ENCODE data around the gene ARHGEF12. TPM values are rescaled to one million over a fixed set of nuclear protein-coding genes. Genes with fewer than 3 reads are reported as not detected.

Gene ARHGEF12
- total RNA-seq, 4 donors from 2014 or later: 99.7 to 135 (median 112) TPM

DNA sequence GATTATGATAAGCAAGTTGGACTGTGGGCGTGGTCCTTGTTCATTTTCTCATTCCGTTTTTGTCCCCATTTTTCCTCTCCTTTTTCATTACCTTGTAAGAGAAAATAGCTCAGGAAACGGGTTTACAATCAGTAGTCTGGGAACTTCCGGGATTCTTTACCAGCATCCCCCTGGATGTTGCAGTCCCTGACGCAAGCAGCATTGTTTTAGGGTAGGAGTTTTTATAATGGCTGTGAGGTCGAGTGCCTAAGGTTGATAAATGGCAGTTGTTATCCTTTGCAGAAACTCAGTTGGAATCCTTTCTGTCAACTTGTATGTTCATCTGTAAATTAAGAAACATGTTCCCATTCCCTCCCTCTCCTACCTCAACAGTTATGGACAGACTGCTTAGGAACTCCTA, 68.3 kb downstream of the ARHGEF12 start:
- no peak for ATAC-seq
- peaks cover 6 to 37% (median 7%) of the 10 kb centered on the region in 3 donors for H3K4me1 ChIP-seq
- 64 to 65% methylated on average over 5 to 6 of the region's 6 CpGs for WGBS, 2 donors (ENCODE audit: low coverage in 1 of 2)
- no peak overlapping the region for H3K4me3 ChIP-seq
- TF ChIP-seq POLR2AphosphoS5 (IDR thresholded peaks at IDR 0.05) (no peak), POLR2A (IDR thresholded peaks at IDR 0.05) (no peak), EP300 (IDR thresholded peaks at IDR 0.05) (no peak)
- TF ChIP-seq, protein P1, sequence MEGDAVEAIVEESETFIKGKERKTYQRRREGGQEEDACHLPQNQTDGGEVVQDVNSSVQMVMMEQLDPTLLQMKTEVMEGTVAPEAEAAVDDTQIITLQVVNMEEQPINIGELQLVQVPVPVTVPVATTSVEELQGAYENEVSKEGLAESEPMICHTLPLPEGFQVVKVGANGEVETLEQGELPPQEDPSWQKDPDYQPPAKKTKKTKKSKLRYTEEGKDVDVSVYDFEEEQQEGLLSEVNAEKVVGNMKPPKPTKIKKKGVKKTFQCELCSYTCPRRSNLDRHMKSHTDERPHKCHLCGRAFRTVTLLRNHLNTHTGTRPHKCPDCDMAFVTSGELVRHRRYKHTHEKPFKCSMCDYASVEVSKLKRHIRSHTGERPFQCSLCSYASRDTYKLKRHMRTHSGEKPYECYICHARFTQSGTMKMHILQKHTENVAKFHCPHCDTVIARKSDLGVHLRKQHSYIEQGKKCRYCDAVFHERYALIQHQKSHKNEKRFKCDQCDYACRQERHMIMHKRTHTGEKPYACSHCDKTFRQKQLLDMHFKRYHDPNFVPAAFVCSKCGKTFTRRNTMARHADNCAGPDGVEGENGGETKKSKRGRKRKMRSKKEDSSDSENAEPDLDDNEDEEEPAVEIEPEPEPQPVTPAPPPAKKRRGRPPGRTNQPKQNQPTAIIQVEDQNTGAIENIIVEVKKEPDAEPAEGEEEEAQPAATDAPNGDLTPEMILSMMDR (IDR thresholded peaks at IDR 0.05): no peak
- no peaks in the 10 kb centered on the region for H3K27me3 ChIP-seq
- H3K27ac ChIP-seq: no peak overlapping the region
- no peaks in the 10 kb centered on the region for H3K36me3 ChIP-seq
- no peaks in the 10 kb centered on the region for H3K9me3 ChIP-seq

DNA sequence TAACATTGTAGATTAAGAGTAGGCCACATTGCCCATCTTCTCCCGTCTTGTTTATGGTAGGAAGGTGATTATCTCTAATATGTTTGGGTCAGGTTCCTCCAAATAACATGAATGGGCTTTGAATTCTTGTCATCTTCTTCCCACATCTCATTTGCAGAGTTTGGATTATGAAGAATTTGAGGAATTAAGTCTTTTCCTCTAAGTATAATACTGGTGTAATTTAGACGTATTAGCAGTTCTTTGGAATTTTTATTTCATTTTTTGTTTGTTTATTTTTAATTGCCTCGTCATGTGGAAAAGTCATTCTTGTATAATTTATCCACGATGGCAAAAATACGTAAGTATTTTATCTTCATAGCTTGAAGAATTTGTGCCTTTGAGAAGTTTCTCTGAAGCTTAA, 73.4 kb downstream of the ARHGEF12 start:
- no peak overlapping the region for H3K4me3 ChIP-seq
- H3K9me3 ChIP-seq: no peaks in the 10 kb centered on the region
- WGBS, 2 donors (ENCODE audit: low coverage in 1 of 2): 73 to 86% methylated on average over 5 of the region's 5 CpGs
- no peaks in the 10 kb centered on the region for H3K4me1 ChIP-seq
- no peaks in the 10 kb centered on the region for H3K36me3 ChIP-seq
- TF ChIP-seq, protein P1 (IDR thresholded peaks at IDR 0.05): no peak
- TF ChIP-seq EP300 (IDR thresholded peaks at IDR 0.05) (no peak), POLR2AphosphoS5 (IDR thresholded peaks at IDR 0.05) (no peak), POLR2A (IDR thresholded peaks at IDR 0.05) (no peak)
- ATAC-seq: no peak
- no peak overlapping the region for H3K27ac ChIP-seq
- no peaks in the 10 kb centered on the region for H3K27me3 ChIP-seq

DNA sequence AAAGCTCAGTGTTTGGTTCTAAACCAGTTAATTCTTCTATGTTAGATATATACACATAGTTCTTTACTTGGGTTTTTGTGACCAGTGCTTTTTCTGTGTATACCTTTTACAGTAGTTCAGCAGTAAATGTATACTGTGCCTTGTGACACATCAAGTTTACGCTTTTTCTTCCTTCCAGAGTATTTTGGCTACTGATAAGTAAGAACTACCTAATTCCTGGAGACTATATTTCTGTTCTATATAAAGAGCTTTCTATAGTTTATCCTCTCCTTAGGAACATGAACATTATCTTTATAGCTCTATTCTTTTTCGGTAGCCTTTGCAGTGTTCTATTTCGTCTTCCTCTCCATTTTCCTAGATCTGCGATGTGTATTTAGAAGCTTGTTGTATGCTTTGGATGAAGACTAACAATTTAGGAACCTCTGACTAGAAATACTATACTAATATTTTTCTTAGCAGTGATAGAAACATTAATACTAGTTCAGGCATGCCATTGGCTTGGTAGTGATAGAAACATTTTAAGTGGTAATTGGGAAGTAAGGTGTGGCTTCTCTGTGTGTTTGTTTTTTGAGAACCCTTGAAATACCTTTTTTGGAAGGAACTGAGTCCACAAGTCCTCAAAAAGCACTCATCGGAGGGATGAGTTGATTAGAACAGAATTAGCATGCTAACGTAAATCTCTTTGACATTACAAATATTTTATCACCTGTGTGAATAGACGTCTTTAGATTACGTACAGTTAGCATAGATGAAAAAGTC, 74.6 kb downstream of the ARHGEF12 start:
- Histone ChIP-seq H3K36me3 (no peaks in the 10 kb centered on the region), H3K27ac (no peak overlapping the region), H3K9me3 (no peaks in the 10 kb centered on the region), H3K27me3 (no peaks in the 10 kb centered on the region), H3K4me1 (no peaks in the 10 kb centered on the region), H3K4me3 (no peak overlapping the region)
- TF ChIP-seq EP300 (IDR thresholded peaks at IDR 0.05) (no peak), POLR2A (IDR thresholded peaks at IDR 0.05) (no peak), POLR2AphosphoS5 (IDR thresholded peaks at IDR 0.05) (no peak)
- TF ChIP-seq, protein P1 (IDR thresholded peaks at IDR 0.05): no peak
- WGBS, 2 donors (ENCODE audit: low coverage in 1 of 2): 88 to 94% methylated on average over 8 of the region's 8 CpGs
- ATAC-seq: no peak

DNA sequence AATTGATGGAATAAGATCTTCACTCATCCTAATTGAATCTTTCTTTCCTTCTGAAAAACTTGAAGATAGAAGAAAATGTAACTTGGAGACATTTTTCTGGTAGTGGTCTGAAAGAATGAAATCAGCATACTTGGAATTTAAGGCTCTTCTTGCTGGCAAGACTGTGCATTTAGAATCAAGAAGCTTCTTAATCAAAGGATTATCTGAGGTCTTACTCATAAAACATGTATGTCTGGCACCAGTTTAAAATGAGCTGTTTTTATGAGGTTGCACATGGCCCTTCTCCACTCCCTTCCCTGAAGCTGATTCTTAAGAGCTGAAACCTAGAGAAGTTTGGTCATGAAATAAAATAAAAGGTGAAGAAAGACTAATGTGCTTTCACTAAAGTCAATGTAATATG, 77.3 kb downstream of the ARHGEF12 start:
- TF ChIP-seq POLR2AphosphoS5 (IDR thresholded peaks at IDR 0.05): no peak
- no peak for TF ChIP-seq POLR2A (IDR thresholded peaks at IDR 0.05)
- TF ChIP-seq, protein P1 (IDR thresholded peaks at IDR 0.05): no peak
- no peak for TF ChIP-seq EP300 (IDR thresholded peaks at IDR 0.05)
- no peak overlapping the region for H3K4me3 ChIP-seq
- no peak overlapping the region for H3K27ac ChIP-seq
- no peak for ATAC-seq
- H3K9me3 ChIP-seq: no peaks in the 10 kb centered on the region
- no peaks in the 10 kb centered on the region for H3K36me3 ChIP-seq
- no peaks in the 10 kb centered on the region for H3K27me3 ChIP-seq
- no peaks in the 10 kb centered on the region for H3K4me1 ChIP-seq

DNA sequence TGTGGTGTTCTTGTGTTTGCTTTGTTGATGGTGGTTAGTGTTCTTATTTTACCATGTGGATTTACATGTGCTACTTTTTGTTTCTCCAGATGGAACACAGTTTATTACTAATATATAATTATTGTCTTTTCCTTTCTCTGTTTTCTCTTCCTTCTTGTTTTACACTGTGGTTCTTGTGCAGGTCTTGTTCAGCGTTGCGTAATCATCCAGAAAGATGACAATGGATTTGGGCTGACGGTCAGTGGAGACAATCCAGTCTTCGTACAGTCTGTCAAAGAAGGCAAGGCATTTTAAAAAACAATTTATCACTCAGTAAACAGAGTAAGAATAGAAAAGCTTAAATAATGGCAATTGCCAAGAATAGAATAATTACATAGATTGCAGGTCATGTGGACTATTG, 84.4 kb downstream of the ARHGEF12 start:
- WGBS, 2 donors (ENCODE audit: low coverage in 1 of 2): 94 to 100% methylated on average over 4 of the region's 4 CpGs
- Histone ChIP-seq H3K4me1 (no peaks in the 10 kb centered on the region), H3K27ac (no peak overlapping the region), H3K36me3 (peaks cover 0 to 33% of the 10 kb centered on the region in 2 donors), H3K27me3 (no peaks in the 10 kb centered on the region), H3K9me3 (no peaks in the 10 kb centered on the region), H3K4me3 (no peak overlapping the region)
- TF ChIP-seq, protein P1 (IDR thresholded peaks at IDR 0.05): no peak
- TF ChIP-seq POLR2A (IDR thresholded peaks at IDR 0.05): no peak
- no peak for TF ChIP-seq POLR2AphosphoS5 (IDR thresholded peaks at IDR 0.05)
- TF ChIP-seq EP300 (IDR thresholded peaks at IDR 0.05): no peak
- ATAC-seq: no peak
